Endometrial microvascular endothelial cells (primary cell): ENCODE measurements around the gene ZNF587B. TPM values are rescaled to one million over a fixed set of nuclear protein-coding genes. Genes with fewer than 3 reads are reported as not detected.
"Not testable (repeated sequence)": the region's sequence is repeated elsewhere in the genome, so short reads cannot be mapped to it uniquely, and the experiment has no call there.

Source experiments
- in situ Hi-C: cut with HindIII; loops from 2 replicates; pipeline ENCODE4 v1.10.0; 2017; ENCODE audit warnings: low sequenced_read_pairs, low pct_unique_long_range_greater_than_20kb; ENCODE audit errors: inconsistent ontology term
- total RNA-seq: library from RNA; depleted of rRNA; stranded (reverse); fragments of >200 nt; gene quantifications from one replicate; pipeline ENCODE4 v1.2.3, GENCODE V29; 2015; ENCODE audit errors: inconsistent ontology term

ZNF587B gene
- total RNA-seq, 1 donor from 2014 or later = 7.4 TPM

DNA sequence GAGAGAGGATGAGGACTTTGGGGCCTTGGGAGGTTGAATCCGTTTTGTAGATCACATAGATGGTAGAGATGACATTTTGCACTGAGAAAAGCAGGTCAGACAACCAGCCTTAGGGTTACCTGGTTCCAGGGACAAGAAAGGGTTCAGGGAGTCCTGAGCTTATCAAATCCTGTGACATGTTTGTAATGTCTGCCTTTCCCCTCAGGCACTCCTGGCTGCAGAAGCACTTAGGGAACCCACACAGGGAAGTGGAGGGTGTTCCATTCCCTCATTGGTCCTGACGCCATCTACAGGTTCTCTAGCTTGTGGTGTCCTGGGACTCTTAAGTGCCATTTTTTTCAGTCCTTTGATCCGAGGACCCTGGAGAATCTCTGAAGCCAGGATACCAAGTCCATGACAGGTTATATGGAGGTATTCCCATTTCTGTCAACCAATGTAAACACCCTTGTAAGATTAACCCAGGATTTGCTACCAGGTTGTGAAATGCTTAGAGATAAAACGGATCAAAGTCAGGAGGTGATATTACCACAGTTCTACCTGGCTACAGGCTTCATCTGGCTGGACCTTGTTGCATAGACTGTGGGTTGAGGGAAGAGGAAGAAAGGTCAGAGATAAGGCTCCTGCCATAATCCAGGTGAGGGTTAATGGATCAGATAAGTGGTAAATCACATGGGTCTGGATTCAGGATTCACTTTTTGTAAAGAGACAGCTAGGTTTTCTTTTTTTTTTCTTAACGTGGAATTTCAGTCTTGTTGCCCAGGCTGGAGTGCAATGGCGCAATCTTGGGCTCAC is 21.9 kb downstream of the ZNF587B start:
- in situ Hi-C loops = not testable (repeated sequence)

DNA sequence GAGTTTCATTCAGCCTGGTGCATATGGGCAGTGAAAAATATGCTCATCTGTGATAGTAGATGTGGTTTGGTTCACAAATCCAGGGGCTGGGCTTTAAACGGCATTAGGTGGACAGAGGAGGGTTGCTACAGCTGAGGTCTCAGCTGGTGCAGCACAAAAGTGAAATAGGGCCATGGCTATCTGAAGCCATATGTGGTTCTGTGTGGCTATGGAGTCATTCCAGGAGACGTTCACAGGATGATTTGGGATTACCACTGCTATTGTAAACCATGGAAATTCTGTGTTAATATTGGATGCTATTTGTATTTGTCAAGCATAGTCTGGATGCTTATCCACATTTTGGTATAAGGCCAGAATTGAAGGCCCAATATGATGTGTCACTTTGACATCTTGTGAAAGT is 24.0 kb downstream of the ZNF587B start:
- in situ Hi-C loops = not testable (repeated sequence)

DNA sequence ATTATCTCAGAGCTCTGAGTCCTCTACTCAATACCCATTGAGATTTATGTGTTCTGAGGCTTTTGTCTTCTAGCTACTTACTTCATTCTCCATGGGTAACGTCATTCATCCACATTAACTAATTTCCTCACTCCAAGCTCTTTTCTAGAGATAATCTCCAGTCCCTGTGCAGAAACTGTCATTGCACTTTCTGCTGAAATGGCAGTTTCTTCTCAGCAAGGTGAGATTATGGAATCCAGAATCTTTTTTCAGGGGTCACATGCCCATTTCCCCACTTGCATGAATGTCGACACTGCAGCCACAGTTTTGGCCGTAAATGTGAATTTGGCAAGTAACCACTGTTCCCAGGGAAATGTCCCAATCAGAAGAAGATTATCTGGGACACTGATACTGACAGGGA is 32.3 kb downstream of the ZNF587B start:
- in situ Hi-C loops = not testable (repeated sequence)

DNA sequence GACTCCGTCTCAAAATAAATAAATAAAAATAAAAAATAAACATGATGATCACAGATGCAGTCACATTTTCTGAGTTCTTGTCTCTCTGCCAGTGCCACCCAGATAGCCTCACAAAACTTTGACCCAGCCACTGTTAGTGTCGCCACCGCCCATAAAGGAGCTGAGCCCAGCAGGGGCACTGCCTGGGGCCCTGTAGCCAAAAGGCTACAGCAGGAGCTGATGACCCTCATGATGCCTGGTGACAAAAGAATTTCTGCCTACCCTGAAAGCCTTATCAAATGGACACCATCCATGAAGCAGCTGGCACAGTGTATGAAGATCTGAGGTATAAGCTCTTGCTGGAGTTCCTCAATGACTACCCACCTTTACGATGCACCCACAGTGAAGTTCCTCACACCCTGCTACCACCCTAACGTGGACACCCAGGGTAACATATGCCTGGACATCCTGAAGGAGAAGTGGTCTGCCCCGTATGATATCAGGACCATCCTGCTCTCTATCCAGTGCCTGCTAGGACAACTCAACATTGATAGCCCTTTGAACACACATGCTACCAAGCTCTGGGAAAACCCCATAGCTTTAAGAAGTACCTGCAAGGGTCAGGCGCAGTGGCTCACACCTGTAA is 37.9 kb downstream of the ZNF587B start:
- in situ Hi-C loops = no loop called here

DNA sequence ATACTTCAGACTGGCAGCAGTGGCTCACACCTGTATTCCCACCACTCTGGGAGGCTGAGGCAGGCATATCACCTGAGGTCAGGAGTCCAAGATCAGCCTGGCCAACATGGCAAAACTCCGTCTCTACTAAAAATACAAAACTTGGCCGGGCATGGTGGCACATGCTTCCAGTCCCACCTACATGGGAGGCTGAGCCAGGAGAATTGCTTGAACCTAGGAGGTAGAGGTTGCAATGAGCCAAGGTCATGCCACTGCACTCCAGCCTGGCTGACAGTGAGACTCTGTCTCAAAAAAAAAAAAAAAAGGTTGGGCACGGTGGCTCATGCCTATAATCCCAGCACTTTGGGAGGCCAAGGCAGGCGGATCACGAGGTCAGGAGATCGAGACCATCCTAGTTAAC is 39.6 kb downstream of the ZNF587B start:
- in situ Hi-C loops = not testable (repeated sequence)

DNA sequence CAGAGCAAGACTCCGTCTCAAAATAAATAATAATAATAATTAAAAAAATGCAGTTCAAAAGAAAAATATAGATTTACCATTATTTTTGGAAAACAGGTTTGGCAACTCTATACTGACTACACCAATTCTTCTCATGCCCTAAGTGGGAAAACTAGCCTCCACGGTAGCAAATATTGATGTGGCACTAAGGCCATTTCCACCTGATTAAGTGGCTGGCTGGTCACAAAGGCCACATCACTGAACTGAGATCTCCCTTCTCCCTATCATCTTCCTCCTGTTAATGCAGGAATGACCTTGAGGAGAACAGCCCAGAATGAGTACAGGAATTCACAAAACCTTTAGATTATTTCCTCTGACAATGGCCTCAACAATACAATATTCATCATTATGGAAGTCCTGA is 40.1 kb downstream of the ZNF587B start:
- in situ Hi-C loops = no loop called here

DNA sequence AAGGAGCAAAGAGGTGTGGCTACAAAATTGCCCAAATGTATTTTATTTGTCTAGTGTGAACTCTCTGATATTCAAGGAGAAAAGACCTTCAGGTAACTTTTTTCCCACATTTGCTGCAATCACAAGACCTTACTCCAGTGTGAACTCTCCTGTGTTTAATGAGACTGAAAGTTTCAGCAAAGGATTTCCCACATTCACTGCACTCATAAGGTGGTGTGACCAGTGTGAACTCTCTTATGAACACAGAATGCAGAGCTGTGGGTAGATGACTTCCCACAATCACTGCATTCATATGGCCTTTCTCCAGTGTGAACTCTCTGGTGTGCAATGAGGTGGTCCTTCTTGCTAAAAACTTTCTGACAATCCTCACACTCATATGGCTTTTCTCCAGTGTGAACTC is 42.4 kb downstream of the ZNF587B start:
- in situ Hi-C loops = no loop called here

DNA sequence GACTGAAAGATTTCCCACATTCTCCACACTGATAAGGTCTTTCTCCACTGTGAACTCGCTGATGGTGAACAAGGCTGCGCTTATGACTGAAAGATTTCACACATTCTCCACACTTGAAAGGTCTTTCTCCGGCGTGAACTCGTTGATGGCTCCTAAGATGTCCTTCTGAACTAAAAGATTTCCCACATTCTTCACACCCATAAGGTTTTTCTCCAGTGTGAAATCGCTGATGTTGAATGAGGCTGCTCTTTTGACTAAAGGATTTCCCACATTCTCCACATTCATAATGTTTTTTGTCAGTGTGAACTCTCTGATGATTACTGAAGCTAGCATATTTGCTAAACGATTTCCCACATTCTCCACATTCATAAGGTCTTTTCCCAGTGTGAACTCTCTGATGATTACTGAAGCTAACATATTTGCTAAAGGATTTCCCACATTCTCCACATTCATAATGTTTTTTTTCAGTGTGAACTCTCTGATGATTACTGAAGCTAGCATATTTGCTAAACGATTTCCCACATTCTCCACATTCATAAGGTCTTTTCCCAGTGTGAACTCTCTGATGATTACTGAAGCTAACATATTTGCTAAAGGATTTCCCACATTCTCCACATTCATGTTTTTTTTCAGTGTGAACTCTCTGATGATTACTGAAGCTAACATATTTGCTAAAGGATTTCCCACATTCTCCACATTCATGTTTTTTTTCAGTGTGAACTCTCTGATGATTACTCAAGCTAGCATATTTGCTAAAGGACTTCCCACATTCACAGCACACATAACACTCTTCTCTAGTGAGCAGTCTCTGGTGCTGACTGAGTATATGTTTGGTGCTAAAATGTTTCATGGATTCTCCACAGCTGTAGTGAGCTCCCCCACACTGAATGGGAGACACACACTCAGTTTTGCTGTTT is 44.0 kb downstream of the ZNF587B start:
- in situ Hi-C loops = not testable (repeated sequence)

DNA sequence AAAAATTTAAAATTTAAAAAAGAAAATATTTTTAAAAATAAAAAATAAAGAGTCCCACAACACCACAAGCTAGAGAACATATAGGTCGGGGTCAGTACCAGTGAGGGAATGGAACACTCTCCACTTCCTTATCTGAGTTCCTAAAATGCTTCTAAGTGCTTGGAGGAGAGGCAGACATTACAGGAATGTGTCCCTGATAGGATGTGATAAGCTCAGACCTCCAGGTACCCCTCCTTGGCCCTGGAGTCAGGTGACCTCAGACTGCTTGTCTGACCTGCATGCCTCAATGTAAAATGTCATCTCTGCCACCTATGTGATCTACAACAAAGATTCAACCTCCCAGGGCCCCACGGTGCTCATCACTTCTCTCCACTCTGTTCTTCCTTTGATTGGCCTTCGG is 55.9 kb downstream of the ZNF587B start:
- in situ Hi-C loops = no loop called here

DNA sequence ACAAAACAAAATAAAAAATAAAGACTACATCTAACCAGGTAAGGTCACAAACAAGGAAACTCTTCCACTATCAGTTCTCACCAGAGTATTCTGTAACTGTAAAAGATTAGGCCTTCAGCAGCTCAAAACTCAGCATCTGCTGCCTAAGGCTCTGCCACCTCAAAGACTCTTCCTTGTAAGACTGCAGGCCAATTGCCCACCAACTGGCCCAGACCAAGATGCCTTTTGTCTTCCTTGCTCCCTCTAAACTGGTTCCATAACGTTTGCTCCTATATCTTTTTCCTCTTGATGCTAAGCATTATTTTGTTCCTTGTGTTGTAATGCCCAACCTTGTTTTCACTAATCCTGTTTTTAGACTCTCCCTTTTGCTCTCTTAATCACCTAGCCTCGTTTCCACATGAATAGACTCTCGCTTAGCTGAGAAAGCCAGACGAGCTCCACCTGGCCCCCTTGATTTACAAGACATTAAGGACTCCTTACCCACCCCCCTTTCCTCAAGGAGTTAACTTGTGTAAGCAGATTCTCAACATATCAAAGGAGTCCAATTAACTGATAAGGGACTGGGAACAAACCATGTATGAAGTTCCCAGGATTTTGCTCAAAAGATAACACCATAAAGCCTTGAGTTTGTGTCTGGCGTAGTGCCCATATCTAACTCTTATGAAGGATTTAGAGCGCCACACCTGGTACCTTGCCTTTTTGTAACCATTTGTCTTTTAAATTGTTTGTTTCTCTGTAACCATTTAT is 57.3 kb downstream of the ZNF587B start:
- in situ Hi-C loops = no loop called here

DNA sequence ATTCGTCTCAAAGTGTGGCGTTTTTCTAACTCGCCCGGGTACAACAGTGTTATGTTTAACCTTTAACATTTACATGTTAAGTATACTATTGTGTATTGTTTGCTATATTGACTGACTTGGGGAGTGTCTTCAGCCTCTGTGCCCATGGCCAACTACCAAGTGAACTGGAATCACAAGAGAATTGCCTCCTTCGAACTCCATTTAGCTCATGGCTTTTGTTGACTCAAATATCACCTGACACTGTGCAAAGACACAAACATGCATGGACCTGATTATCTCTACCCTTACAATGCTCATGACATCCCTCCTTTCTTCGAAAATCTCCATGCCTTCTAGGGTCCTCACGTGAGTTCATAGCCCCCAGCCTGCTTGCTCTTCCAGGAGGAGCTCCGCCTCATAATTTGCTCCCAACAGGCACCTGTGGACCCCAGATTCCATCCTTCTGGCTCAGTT is 58.0 kb downstream of the ZNF587B start:
- in situ Hi-C loops = no loop called here

DNA sequence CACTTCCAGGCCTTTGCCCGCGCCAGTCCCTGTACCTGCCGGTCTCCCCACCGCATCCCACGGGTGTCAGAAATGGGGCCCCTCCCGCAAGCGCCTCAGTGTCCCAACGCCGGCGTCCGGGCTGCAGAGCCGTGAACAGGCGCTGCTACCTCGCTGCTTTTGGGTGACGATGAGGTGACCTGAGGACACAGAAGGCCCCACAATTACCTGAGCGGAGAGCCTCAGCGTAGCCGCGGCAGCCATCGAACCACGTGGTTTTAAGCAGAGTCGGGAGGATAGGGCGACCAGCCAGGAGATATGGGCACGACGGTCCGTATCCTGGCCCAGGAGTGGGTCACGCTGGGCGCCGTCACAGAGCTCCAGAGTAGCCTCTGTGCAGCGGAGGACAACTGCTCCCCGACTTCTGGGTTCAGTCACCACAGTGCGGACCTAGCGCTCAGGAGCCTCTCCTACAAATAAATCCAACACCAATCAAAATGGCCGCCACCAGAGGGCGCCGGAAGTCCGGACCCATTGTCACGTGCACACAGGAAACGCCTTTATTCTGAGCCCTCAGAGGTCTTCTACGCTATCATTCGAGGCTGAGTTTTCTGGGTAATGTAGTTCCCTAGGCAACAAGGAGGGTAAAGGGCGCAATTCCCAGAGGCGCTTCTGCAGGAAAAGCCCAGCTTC is 58.6 kb downstream of the ZNF587B start, which contains the start of gene ZNF814:
Gene ZNF814, minus strand, starts transcription at position 478 of the 672 bp plus-strand sequence. Its CDS starts 235 bp downstream, at position 243.
- in situ Hi-C loops = no loop called here

DNA sequence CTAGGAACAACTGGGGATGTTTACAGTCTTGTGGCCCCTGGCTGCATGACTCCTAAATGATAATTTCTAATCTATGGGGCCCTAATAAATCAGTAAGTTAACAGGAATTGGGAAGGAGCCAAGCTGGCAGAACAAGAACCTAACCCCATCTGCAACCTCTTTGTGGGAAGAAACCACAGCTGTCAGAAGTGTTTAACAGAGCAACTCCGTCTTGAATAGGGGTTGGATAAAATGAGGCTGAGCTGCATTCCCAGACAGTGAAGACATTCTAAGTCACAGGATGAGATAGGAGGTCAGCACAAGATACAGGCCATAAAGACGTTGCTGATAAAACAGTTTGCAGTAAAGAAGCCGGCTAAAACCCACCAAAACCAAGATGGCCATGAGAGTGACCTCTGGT is 60.6 kb downstream of the ZNF587B start:
- in situ Hi-C loops = not testable (repeated sequence)

Other genes with a start within 250 kb of the ZNF587B start
- 0.28 TPM for gene ZIK1, start 246.2 kb upstream of the ZNF587B start, total RNA-seq
- gene ZNF530, start 230.4 kb upstream of the ZNF587B start, total RNA-seq = 14.5 TPM
- 5.9 TPM for gene ZNF134, start 216.1 kb upstream of the ZNF587B start, total RNA-seq
- 1.7 TPM for gene ZNF211, start 197.1 kb upstream of the ZNF587B start, total RNA-seq
- gene ZSCAN4, start 161.4 kb upstream of the ZNF587B start, total RNA-seq = not detected
- gene ZNF551, start 148.3 kb upstream of the ZNF587B start, total RNA-seq = 5.1 TPM
- under 0.01 TPM for gene ZNF154, start 121.1 kb upstream of the ZNF587B start, total RNA-seq
- 4.1 TPM for gene ZNF671, start 102.7 kb upstream of the ZNF587B start, total RNA-seq
- gene ZNF776, start 83.5 kb upstream of the ZNF587B start, total RNA-seq = 6.3 TPM
- gene ZNF586, start 60.6 kb upstream of the ZNF587B start, total RNA-seq = 11.5 TPM
- 3.4 TPM for gene ZNF552, start 15.4 kb upstream of the ZNF587B start, total RNA-seq
- gene ZNF587, start 19.6 kb downstream of the ZNF587B start, total RNA-seq = 35.4 TPM
- 1.7 TPM for gene ZNF814, start 58.7 kb downstream of the ZNF587B start, total RNA-seq
- gene ZNF417, start 86.3 kb downstream of the ZNF587B start, total RNA-seq = 4.8 TPM
- gene ZNF418, start 105.1 kb downstream of the ZNF587B start, total RNA-seq = under 0.01 TPM
- 0.84 TPM for gene ZNF256, start 117.4 kb downstream of the ZNF587B start, total RNA-seq
- not detected for gene C19orf18, start 144.2 kb downstream of the ZNF587B start, total RNA-seq
- gene ZNF606, start 172.5 kb downstream of the ZNF587B start, total RNA-seq = 11.5 TPM
- gene ZSCAN1, start 203.7 kb downstream of the ZNF587B start, total RNA-seq = not detected
- not detected for gene ZNF135, start 229.0 kb downstream of the ZNF587B start, total RNA-seq